ENCODE measurements around the gene GOLIM4. TPM values are rescaled to one million over a fixed set of nuclear protein-coding genes. Genes with fewer than 3 reads are reported as not detected.

Gene GOLIM4
- total RNA-seq, 1 experiment from 2014 or later = 17.4 TPM

DNA sequence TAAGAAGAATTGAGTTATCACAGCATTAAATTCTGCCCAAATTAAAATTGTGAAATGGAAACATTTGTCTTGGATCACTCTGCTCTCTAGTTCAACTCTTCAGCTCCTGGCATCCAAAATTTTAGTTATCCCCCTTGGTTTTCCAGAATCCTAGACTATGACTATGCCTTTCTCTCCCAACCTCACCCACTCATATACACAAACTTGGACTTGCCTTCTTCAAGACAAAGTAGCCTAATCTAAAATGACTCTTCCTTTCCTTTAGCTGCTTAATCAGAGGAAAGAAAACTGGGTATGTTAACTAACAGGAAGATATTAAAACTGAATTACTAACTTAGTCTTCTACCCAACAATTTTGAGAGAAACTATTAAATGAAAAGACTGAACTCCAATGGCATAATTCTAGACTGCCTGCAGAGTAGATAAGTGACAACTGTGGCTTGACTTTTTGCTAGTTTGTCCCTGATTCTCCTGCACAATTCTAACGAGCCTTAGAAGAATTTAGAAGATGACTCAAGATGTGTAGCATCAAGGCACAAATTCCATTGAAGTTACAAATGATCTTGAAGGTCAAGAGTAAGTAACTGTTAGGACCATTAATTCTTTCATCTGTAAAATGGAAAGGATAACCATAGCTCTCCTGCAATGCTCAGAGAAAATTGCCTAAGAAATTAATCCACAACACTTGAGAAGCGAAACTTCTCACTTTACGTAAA lies 5.2 kb upstream of the GOLIM4 start:
- no peaks in the 10 kb centered on the region for H3K36me3 ChIP-seq (ENCODE audit: control insufficient read depth, insufficient read depth, low read length)
- CTCF ChIA-PET = no interaction called here
- H3K4me3 ChIP-seq (ENCODE audit: low read depth, low read length) = no peak overlapping the region
- POLR2A ChIA-PET = no interaction called here
- no peak for DNase-seq
- H3K36me3 Mint-ChIP-seq (ENCODE audit: insufficient read depth, unreplicated experiment) = peaks cover 5% of the 10 kb centered on the region
- TF ChIP-seq, protein P1, sequence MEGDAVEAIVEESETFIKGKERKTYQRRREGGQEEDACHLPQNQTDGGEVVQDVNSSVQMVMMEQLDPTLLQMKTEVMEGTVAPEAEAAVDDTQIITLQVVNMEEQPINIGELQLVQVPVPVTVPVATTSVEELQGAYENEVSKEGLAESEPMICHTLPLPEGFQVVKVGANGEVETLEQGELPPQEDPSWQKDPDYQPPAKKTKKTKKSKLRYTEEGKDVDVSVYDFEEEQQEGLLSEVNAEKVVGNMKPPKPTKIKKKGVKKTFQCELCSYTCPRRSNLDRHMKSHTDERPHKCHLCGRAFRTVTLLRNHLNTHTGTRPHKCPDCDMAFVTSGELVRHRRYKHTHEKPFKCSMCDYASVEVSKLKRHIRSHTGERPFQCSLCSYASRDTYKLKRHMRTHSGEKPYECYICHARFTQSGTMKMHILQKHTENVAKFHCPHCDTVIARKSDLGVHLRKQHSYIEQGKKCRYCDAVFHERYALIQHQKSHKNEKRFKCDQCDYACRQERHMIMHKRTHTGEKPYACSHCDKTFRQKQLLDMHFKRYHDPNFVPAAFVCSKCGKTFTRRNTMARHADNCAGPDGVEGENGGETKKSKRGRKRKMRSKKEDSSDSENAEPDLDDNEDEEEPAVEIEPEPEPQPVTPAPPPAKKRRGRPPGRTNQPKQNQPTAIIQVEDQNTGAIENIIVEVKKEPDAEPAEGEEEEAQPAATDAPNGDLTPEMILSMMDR (IDR thresholded peaks at IDR 0.05; ENCODE audit: insufficient read depth in 1 of 2, low read depth in 1 of 2, low read length in 1 of 2, severe bottlenecking in 1 of 2, unreplicated experiment in 1 of 2) = no peak
- H3K27me3 Mint-ChIP-seq (ENCODE audit: insufficient read depth, unreplicated experiment) = no peaks in the 10 kb centered on the region
- H3K4me1 Mint-ChIP-seq (ENCODE audit: low read depth, unreplicated experiment) = no peaks in the 10 kb centered on the region
- no peaks in the 10 kb centered on the region for H3K9me3 ChIP-seq
- no peaks in the 10 kb centered on the region for H3K27me3 ChIP-seq (replicated peaks; ENCODE audit: control insufficient read depth, insufficient read depth, low read length)
- no peaks in the 10 kb centered on the region for H3K4me1 ChIP-seq
- no peak overlapping the region for H3K4me3 Mint-ChIP-seq (ENCODE audit: unreplicated experiment)
- H3K27ac Mint-ChIP-seq (ENCODE audit: unreplicated experiment) = no peak overlapping the region
- intact Hi-C loops (cut with micrococcal nuclease; ENCODE audit: unreplicated experiment) = no loop called here
- H3K9me3 Mint-ChIP-seq (ENCODE audit: unreplicated experiment) = no peaks in the 10 kb centered on the region
- BruUV-seq (replicated peaks) = no TSS peak

DNA sequence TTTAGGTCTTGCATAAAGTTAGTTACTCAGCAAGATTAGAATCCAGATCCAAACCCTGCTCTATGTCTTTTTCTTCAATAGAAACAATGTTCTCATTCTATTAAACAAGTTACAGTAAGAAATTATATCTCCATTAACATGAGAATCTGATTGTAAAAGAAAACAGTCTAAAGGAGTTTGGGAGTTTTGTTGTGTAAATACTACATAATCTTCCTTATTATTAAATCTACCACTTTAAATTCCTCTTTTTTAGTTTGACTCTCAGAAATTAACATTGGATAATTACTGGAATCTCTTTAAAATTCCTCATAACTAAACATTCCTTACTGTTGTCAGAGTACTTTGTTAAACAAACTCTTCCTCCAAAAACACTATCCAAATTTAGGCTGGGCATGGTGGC lies 1.7 kb upstream of the GOLIM4 start:
- no peaks in the 10 kb centered on the region for H3K36me3 ChIP-seq (ENCODE audit: control insufficient read depth, insufficient read depth, low read length)
- ChIA-PET POLR2A (no interaction called here), CTCF (no interaction called here)
- Mint-ChIP-seq H3K4me3 (ENCODE audit: unreplicated experiment) (no peak overlapping the region), H3K9me3 (ENCODE audit: unreplicated experiment) (no peaks in the 10 kb centered on the region), H3K27me3 (ENCODE audit: insufficient read depth, unreplicated experiment) (no peaks in the 10 kb centered on the region), H3K36me3 (ENCODE audit: insufficient read depth, unreplicated experiment) (peaks cover 12% of the 10 kb centered on the region), H3K4me1 (ENCODE audit: low read depth, unreplicated experiment) (no peaks in the 10 kb centered on the region), H3K27ac (ENCODE audit: unreplicated experiment) (no peak overlapping the region)
- peaks cover 9% of the 10 kb centered on the region for H3K4me1 ChIP-seq
- TF ChIP-seq, protein P1 (IDR thresholded peaks at IDR 0.05; ENCODE audit: insufficient read depth in 1 of 2, low read depth in 1 of 2, low read length in 1 of 2, severe bottlenecking in 1 of 2, unreplicated experiment in 1 of 2) = no peak
- intact Hi-C loops (cut with micrococcal nuclease; ENCODE audit: unreplicated experiment) = no loop called here
- no peaks in the 10 kb centered on the region for H3K9me3 ChIP-seq
- no peaks in the 10 kb centered on the region for H3K27me3 ChIP-seq (replicated peaks; ENCODE audit: control insufficient read depth, insufficient read depth, low read length)
- H3K4me3 ChIP-seq (ENCODE audit: low read depth, low read length) = no peak overlapping the region
- BruUV-seq (replicated peaks) = no TSS peak
- no peak for DNase-seq

DNA sequence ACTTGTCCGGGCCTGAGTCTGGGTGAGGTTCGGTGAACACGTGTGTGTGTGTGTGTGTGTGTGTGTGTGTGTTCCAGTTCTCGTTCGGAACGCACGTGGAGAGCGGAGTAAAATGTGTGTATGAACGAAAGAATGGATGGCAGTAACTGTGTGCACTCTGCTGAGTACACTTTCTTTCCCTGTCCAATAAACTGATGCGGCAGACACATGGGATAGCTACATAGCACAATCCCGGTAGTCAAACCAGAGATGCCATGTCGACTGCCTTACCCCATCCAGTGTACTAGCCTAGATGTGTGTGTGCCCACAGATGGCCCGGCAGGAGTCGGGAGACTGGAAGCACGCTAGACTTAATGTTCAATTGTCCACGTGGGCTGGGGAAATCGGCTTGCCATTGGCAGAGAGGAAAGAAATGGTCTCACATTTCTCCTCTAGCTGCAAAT lies 507 bp upstream of the GOLIM4 start:
- TF ChIP-seq, protein P1 (IDR thresholded peaks at IDR 0.05; ENCODE audit: insufficient read depth in 1 of 2, low read depth in 1 of 2, low read length in 1 of 2, severe bottlenecking in 1 of 2, unreplicated experiment in 1 of 2) = no peak
- peaks cover 21% of the 10 kb centered on the region for H3K4me1 ChIP-seq
- Mint-ChIP-seq H3K27me3 (ENCODE audit: insufficient read depth, unreplicated experiment) (no peaks in the 10 kb centered on the region), H3K9me3 (ENCODE audit: unreplicated experiment) (no peaks in the 10 kb centered on the region), H3K4me3 (ENCODE audit: unreplicated experiment) (peak overlapping the region; percentile 88), H3K36me3 (ENCODE audit: insufficient read depth, unreplicated experiment) (peaks cover 12% of the 10 kb centered on the region), H3K4me1 (ENCODE audit: low read depth, unreplicated experiment) (peaks cover 6% of the 10 kb centered on the region), H3K27ac (ENCODE audit: unreplicated experiment) (peak overlapping the region; percentile 70)
- peak overlapping the region; percentile 86 for H3K4me3 ChIP-seq (ENCODE audit: low read depth, low read length)
- no peaks in the 10 kb centered on the region for H3K27me3 ChIP-seq (replicated peaks; ENCODE audit: control insufficient read depth, insufficient read depth, low read length)
- no TSS peak for BruUV-seq (replicated peaks)
- H3K36me3 ChIP-seq (ENCODE audit: control insufficient read depth, insufficient read depth, low read length) = no peaks in the 10 kb centered on the region
- ChIA-PET POLR2A (interaction anchor here (0.6 kb wide), 1 partner anchor 328 kb away, joined by 3 read pairs; no protein-coding TSS in a partner anchor), CTCF (no interaction called here)
- H3K9me3 ChIP-seq = no peaks in the 10 kb centered on the region
- DNase-seq = peak; percentile 62 to 79
- intact Hi-C loops (cut with micrococcal nuclease; ENCODE audit: unreplicated experiment) = no loop called here
